NT2/D1 (cell line): Measurements from ENCODE around the gene HIBADH.

ENCODE experiments used
- DNase-seq: peaks from one replicate; pipeline ENCODE4 v3.0.0-alpha.2; 2011; ENCODE audit warnings: low read depth, low spot score
- H3K27me3 ChIP-seq: 2 replicates; pipeline ENCODE4 v1.6.0; 2011; ENCODE audit warnings: mild to moderate bottlenecking; ENCODE audit not compliant: insufficient read length, insufficient read depth
- H3K36me3 ChIP-seq: 2 replicates; pipeline ENCODE4 v1.6.1; 2011; ENCODE audit warnings: mild to moderate bottlenecking, low read length, mixed read lengths; ENCODE audit not compliant: insufficient read depth, insufficient read length
- H3K4me1 ChIP-seq: 2 replicates; pipeline ENCODE4 v1.5.1; 2011; ENCODE audit not compliant: insufficient read depth, insufficient read length
- H3K4me3 ChIP-seq: 2 replicates; pipeline ENCODE4 v1.5.1; 2011; ENCODE audit warnings: low read depth; ENCODE audit not compliant: insufficient read length
- H3K9ac ChIP-seq: 2 replicates; pipeline ENCODE4 v1.6.0; 2011; ENCODE audit warnings: low read depth; ENCODE audit not compliant: insufficient read length
- H3K9me3 ChIP-seq: 2 replicates; pipeline ENCODE4 v1.5.1; 2011; ENCODE audit warnings: mild to moderate bottlenecking, low read length; ENCODE audit not compliant: insufficient read depth
- SUZ12 ChIP-seq: IDR thresholded peaks from 2 replicates; pipeline ENCODE4 v1.6.1; 2011; ENCODE audit not compliant: insufficient read length, insufficient read depth; ENCODE audit errors: extremely low read depth
- YY1 ChIP-seq: IDR thresholded peaks from 2 replicates; pipeline ENCODE4 v1.6.1; 2011; ENCODE audit not compliant: insufficient read length, insufficient read depth
- ZNF274 ChIP-seq: IDR thresholded peaks from 2 replicates; pipeline ENCODE4 v1.6.1; 2011; ENCODE audit warnings: mild to moderate bottlenecking, low read depth, low read length

Gene HIBADH

DNA sequence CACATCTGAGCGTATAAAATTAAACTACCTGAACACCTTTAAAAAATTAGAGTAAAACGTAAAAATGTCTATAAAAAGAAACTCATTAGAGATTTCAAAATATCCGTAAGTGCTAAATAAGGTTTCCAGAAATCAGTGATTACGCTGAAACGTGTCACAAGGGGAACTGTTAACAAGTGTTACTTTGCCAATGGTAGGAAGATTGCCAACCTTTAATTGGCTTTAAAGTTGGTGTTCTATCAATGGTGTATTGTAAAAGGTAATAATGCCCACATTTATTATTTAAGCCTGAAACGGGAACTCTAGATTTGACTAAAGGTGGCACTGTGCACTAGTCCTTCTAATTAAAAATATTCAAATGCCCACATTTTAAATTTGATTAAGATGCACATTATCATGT, 37.8 kb upstream of the HIBADH start:
- no peak for TF ChIP-seq SUZ12
- TF ChIP-seq YY1, result no peak
- TF ChIP-seq ZNF274, result no peak
- no peaks in the 10 kb centered on the region for H3K9me3 ChIP-seq
- H3K4me1 ChIP-seq, result no peaks in the 10 kb centered on the region
- H3K36me3 ChIP-seq, result no peaks in the 10 kb centered on the region
- no peaks in the 10 kb centered on the region for H3K27me3 ChIP-seq
- H3K4me3 ChIP-seq, result no peak overlapping the region
- no peak overlapping the region for H3K9ac ChIP-seq
- DNase-seq, result no peak

DNA sequence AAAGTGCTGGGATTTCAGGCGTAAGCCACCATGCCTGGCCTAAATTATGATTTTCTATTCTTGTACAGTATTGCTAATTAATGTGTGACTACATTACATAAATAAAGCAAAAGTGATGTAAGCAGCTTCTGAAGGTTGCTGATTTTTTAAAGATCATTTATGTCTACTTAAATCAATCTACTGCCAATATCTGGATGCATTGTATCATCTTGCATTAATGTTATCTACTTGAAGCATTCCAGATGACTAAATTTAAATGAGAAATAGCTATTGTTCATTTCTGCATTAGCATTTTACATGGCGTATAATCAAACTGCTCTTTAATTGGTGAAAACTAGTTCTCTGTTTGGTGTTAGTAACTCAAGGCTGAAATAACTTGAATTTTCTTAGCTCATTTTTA, 37.1 kb upstream of the HIBADH start:
- Histone ChIP-seq H3K9me3 (no peaks in the 10 kb centered on the region), H3K36me3 (no peaks in the 10 kb centered on the region), H3K4me3 (no peak overlapping the region), H3K27me3 (no peaks in the 10 kb centered on the region), H3K9ac (no peak overlapping the region), H3K4me1 (no peaks in the 10 kb centered on the region)
- TF ChIP-seq ZNF274 (no peak), SUZ12 (no peak), YY1 (no peak)
- DNase-seq, result no peak

- no peaks in the 10 kb centered on the region for H3K27me3 ChIP-seq
- no peaks in the 10 kb centered on the region for H3K9me3 ChIP-seq
- no peak overlapping the region for H3K9ac ChIP-seq
- TF ChIP-seq SUZ12, result no peak
- TF ChIP-seq ZNF274, result no peak
- TF ChIP-seq YY1, result no peak
- no peak for DNase-seq
- no peaks in the 10 kb centered on the region for H3K4me1 ChIP-seq
- H3K36me3 ChIP-seq, result no peaks in the 10 kb centered on the region
- H3K4me3 ChIP-seq, result no peak overlapping the region
Measured at GRCh38 chr7:27697861-27698430, 35.3 kb upstream of the HIBADH start.

DNA sequence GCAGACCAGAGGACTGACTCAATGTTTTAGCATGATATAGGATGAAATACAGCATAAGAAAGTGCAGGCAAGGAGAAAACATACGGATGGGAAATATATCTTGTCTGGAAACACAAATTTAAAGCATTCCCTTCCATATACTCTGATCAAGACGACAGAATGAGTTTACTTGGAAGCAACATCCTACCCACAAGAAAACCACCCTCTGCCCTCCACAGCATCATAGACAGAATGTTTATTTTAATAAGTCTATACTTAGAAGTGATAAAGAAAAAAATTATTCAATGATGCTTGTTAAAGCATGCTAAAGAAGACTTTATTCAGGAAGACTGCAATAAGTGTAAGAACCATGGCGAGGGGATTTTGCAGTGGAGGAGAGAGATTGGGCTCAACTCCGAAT, 32.4 kb upstream of the HIBADH start:
- no peak overlapping the region for H3K9ac ChIP-seq
- TF ChIP-seq SUZ12 (no peak), YY1 (no peak), ZNF274 (no peak)
- H3K4me3 ChIP-seq, result no peak overlapping the region
- no peaks in the 10 kb centered on the region for H3K27me3 ChIP-seq
- DNase-seq, result no peak
- H3K36me3 ChIP-seq, result no peaks in the 10 kb centered on the region
- H3K9me3 ChIP-seq, result no peaks in the 10 kb centered on the region
- no peaks in the 10 kb centered on the region for H3K4me1 ChIP-seq

DNA sequence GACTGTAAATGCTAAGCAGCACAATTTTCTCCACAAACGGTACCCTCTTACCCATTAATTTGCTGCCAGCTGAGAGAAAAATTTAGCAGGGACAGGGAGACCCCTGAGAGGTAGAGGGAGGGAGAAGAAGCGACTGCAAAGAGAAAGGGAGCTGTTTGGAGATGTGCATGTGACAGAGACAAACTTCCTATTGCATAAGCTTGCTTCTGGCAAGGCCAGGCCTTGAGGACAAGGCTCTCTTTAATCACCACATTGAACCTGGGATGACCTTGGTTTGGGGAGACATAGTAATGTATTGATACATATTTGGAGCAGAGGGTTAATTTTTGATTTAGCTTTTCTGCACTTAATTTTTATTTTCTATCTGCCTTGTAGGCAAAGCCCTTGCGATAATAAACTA, 31.1 kb upstream of the HIBADH start:
- Histone ChIP-seq H3K4me3 (no peak overlapping the region), H3K4me1 (no peaks in the 10 kb centered on the region), H3K9me3 (no peaks in the 10 kb centered on the region), H3K27me3 (no peaks in the 10 kb centered on the region), H3K9ac (no peak overlapping the region), H3K36me3 (no peaks in the 10 kb centered on the region)
- TF ChIP-seq ZNF274, result no peak
- no peak for TF ChIP-seq YY1
- no peak for TF ChIP-seq SUZ12
- DNase-seq, result no peak

DNA sequence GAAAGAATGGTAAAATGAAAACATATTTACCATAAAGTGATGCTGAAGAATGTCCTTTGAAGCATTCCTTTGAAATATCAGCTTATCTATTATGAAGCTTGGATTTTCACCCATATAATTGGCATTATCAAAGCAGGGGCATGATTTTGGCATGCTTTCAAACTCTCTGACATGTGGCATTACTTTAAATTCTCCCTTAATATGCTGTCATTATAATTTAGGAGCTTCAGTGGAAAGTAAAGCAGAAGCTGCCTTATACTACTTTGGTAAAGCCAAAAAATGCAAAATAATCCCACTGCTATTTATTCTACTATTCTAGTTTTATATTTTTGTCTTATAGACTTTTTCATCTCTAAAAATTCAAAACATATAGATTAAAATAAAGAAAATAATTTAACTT, 28.0 kb upstream of the HIBADH start:
- no peaks in the 10 kb centered on the region for H3K36me3 ChIP-seq
- no peak for TF ChIP-seq YY1
- no peak for TF ChIP-seq ZNF274
- TF ChIP-seq SUZ12, result no peak
- DNase-seq, result no peak

DNA sequence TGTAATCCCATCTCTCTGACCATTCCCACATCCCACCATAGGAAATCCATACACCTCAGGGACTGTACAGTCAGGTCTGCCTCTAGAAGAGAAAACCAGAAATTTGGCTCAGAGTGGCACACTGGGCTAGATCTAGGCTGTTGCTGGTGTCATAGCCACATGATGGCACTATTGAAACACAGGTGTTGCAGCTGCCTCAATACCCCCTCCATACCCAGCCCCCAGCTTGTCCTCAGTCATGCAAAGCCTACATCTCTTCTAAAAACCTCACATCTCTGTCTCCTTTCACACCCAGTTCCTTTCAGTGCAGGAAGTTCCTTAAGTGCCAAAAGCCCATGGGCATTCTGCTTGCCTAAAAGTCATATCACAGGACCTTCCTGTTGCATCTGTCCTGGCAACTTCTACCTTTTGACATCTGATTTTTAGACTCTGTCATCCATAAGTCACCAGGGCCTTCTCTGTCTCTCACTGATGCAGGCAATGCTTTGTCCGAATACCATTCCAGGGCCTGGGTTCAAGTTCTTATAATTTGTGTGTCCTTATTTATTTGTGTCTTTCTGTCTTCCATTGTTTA, 27.0 kb upstream of the HIBADH start:
- no peaks in the 10 kb centered on the region for H3K9me3 ChIP-seq
- H3K36me3 ChIP-seq, result no peaks in the 10 kb centered on the region
- H3K27me3 ChIP-seq, result no peaks in the 10 kb centered on the region
- no peak overlapping the region for H3K4me3 ChIP-seq
- DNase-seq, result peak; percentile 57
- TF ChIP-seq YY1 (no peak), ZNF274 (no peak), SUZ12 (no peak)
- no peak overlapping the region for H3K9ac ChIP-seq
- H3K4me1 ChIP-seq, result no peaks in the 10 kb centered on the region

More for the DNA sequence above, 28.0 kb upstream of the HIBADH start:
- H3K4me1 ChIP-seq, result no peaks in the 10 kb centered on the region
- H3K4me3 ChIP-seq, result no peak overlapping the region
- H3K9ac ChIP-seq, result no peak overlapping the region
- H3K9me3 ChIP-seq, result no peaks in the 10 kb centered on the region
- no peaks in the 10 kb centered on the region for H3K27me3 ChIP-seq
